Esophagus squamous epithelium (tissue), 5 donors: ENCODE results near the gene NDUFB7. TPM values are rescaled to one million over a fixed set of nuclear protein-coding genes. Genes with fewer than 3 reads are reported as not detected.
A peak's percentile ranks its signal among the peaks of the same experiment; 100 is the strongest.

Experiments used
- DNase-seq: peaks from one replicate; lab custom pipeline; 2025; lab: John Stamatoyannopoulos, UW
- H3K27ac ChIP-seq, 4 donors: fragments of 200-600 bp; sonication (generic); one replicate each; pipeline ENCODE4 v1.5.1; 2016 to 2019; ENCODE audit warnings: mild to moderate bottlenecking in 1 of 4
- H3K27me3 ChIP-seq, 4 donors: fragments of 200-600 bp; sonication (generic); 1 replicate in 3 of 4; 2 replicates in 1 of 4; pipeline versions ENCODE4 v1.5.1 to v1.6.0; 2017 to 2021; ENCODE audit warnings: antibody characterized with exemption in 1 of 4
- H3K36me3 ChIP-seq, 3 donors: fragments of 200-600 bp; sonication (generic); one replicate each; pipeline ENCODE4 v1.5.1; 2016 to 2019
- H3K4me1 ChIP-seq, 3 donors: fragments of 200-600 bp; sonication (generic); one replicate each; pipeline ENCODE4 v1.5.1; 2017 to 2019
- H3K4me3 ChIP-seq, 4 donors: fragments of 200-600 bp; sonication (generic); 1 replicate in 3 of 4; 2 replicates in 1 of 4; pipeline ENCODE4 v1.5.1; 2016 to 2019; ENCODE audit warnings: mild to moderate bottlenecking in 2 of 4, moderate library complexity in 1 of 4
- H3K9me3 ChIP-seq, 3 donors: fragments of 200-600 bp; sonication (generic); one replicate each; pipeline ENCODE4 v1.5.1; 2016 to 2019
- CTCF ChIP-seq, 6 experiments: fragments of 450-650 bp in 4 of 6; fragments of 200-600 bp in 2 of 6; sonication (generic) in 2 of 6; IDR thresholded peaks; one replicate each; pipeline ENCODE4 v1.5.1; 2016 to 2019; ENCODE audit warnings: antibody characterized with exemption in 6 of 6, mild to moderate bottlenecking in 4 of 6, moderate library complexity in 4 of 6
- POLR2A ChIP-seq, 4 donors: fragments of 450-650 bp; IDR thresholded peaks; one replicate each; pipeline ENCODE4 v1.6.1; 2017; ENCODE audit warnings: antibody characterized with exemption in 4 of 4, mild to moderate bottlenecking in 4 of 4, moderate library complexity in 3 of 4
- WGBS, 2 donors: methylation state at CpG; one replicate each; pipeline ENCODE4 v1.1.5; 2018; 5-methylcytosine and 5-hydroxymethylcytosine counted together
- intact Hi-C: fragments of 100-400 bp; cut with DNase I; formaldehyde crosslinking; loops from one replicate; pipeline ENCODE4 v1.15.0; 2022
- total RNA-seq, 4 donors: library from RNA; depleted of rRNA; stranded (reverse); fragments of >200 nt; gene quantifications; one replicate each; pipeline ENCODE4 v1.1.0, GENCODE V29; 2016
- donor health status: DM: yes; HTN: yes; CAD: no.

The NDUFB7 gene
- total RNA-seq, 4 donors from 2014 or later: 262 to 379 (median 295) TPM

GRCh38 chr19:14530005-14530348 is 41.9 kb downstream of the NDUFB7 start:
- H3K27me3 ChIP-seq: no peaks in the 10 kb centered on the region
- H3K4me1 ChIP-seq: peaks cover 28 to 88% (median 35%) of the 10 kb centered on the region in 3 donors
- peak overlapping the region; percentile 56 to 92 (median 89) for H3K4me3 ChIP-seq
- no peak for DNase-seq
- 0 to 1% methylated on average over 7 to 12 of the region's 18 CpGs for WGBS, 2 donors
- peaks cover 0 to 24% (median 0%) of the 10 kb centered on the region in 3 donors for H3K36me3 ChIP-seq
- TF ChIP-seq POLR2A (IDR thresholded peaks at IDR 0.05) (no peak), CTCF (IDR thresholded peaks at IDR 0.05) (no peak)
- peak overlapping the region; percentile 93 to 99 (median 98) for H3K27ac ChIP-seq
- intact Hi-C loops: no loop called here
- H3K9me3 ChIP-seq: no peaks in the 10 kb centered on the region

- 0 to 1% methylated on average over 20 to 30 of the region's 59 CpGs for WGBS, 2 donors
- peak in 4 of 6 experiments; percentile 7 to 13 (median 8) for TF ChIP-seq CTCF (IDR thresholded peaks at IDR 0.05)
- peak in 3 of 4 donors; percentile 96 to 99 (median 99) for TF ChIP-seq POLR2A (IDR thresholded peaks at IDR 0.05)
- H3K36me3 ChIP-seq: peaks cover 0 to 18% (median 0%) of the 10 kb centered on the region in 3 donors
These were observed 42.4 kb downstream of the NDUFB7 start, which contains the start of gene TECR for GRCh38 chr19:14529254-14530004. Gene TECR (plus strand): TSS chr19:14529594. CDS start chr19:14529697, 103 bp downstream.

GRCh38 chr19:14528419-14529253 is 43.2 kb downstream of the NDUFB7 start:
- peaks cover 0 to 10% (median 0%) of the 10 kb centered on the region in 3 donors for H3K36me3 ChIP-seq
- 16 to 32% methylated on average over 26 to 34 of the region's 39 CpGs for WGBS, 2 donors
- no peaks in the 10 kb centered on the region for H3K9me3 ChIP-seq
- peaks cover 33 to 91% (median 36%) of the 10 kb centered on the region in 3 donors for H3K4me1 ChIP-seq
- H3K27me3 ChIP-seq: no peaks in the 10 kb centered on the region
- peak overlapping the region; percentile 93 to 99 (median 98) for H3K27ac ChIP-seq
- DNase-seq: no peak
- peak in 1 of 6 experiments; percentile 5 for TF ChIP-seq CTCF (IDR thresholded peaks at IDR 0.05)
- no peak for TF ChIP-seq POLR2A (IDR thresholded peaks at IDR 0.05)
- peak overlapping the region; percentile 37 to 92 (median 89) for H3K4me3 ChIP-seq
- intact Hi-C loops: no loop called here

More at GRCh38 chr19:14529254-14530004, 42.4 kb downstream of the NDUFB7 start, which contains the start of gene TECR:
- peak within 1 kb of the TSS; percentile 93 to 99 (median 98) for H3K27ac ChIP-seq
- no peaks in the 10 kb centered on the region for H3K9me3 ChIP-seq
- H3K4me3 ChIP-seq: peak within 1 kb of the TSS; percentile 56 to 92 (median 89)
- H3K27me3 ChIP-seq: no peaks in the 10 kb centered on the region
- peak; percentile 96 for DNase-seq
- peaks cover 30 to 88% (median 33%) of the 10 kb centered on the region in 3 donors for H3K4me1 ChIP-seq
- intact Hi-C loops: no loop called here

GRCh38 chr19:14526423-14526822 is 45.4 kb downstream of the NDUFB7 start:
- H3K4me1 ChIP-seq: peaks cover 29 to 91% (median 33%) of the 10 kb centered on the region in 3 donors
- no peaks in the 10 kb centered on the region for H3K9me3 ChIP-seq
- H3K4me3 ChIP-seq: peak overlapping the region in 2 of 4 donors; percentile 1 to 6
- H3K27ac ChIP-seq: peak overlapping the region; percentile 93 to 99 (median 98)
- H3K27me3 ChIP-seq: no peaks in the 10 kb centered on the region
- intact Hi-C loops: no loop called here
- no peak for DNase-seq
- no peak for TF ChIP-seq POLR2A (IDR thresholded peaks at IDR 0.05)
- TF ChIP-seq CTCF (IDR thresholded peaks at IDR 0.05): no peak
- 49 to 57% methylated on average over 4 of the region's 4 CpGs for WGBS, 2 donors
- no peaks in the 10 kb centered on the region for H3K36me3 ChIP-seq
